Measurements from ENCODE around the gene CNTN1. TPM values are rescaled to one million over a fixed set of nuclear protein-coding genes. Genes with fewer than 3 reads are reported as not detected.

The CNTN1 gene
- total RNA-seq (ENCODE audit: unreplicated experiment): 0.46 TPM
- long read RNA-seq: 0 reads

- peak; percentile 77 for DNase-seq (ENCODE audit: low spot score)
- H3K27me3 Mint-ChIP-seq (ENCODE audit: unreplicated experiment): peaks cover 2% of the 10 kb centered on the region
- peaks cover 4% of the 10 kb centered on the region for H3K4me1 Mint-ChIP-seq (ENCODE audit: unreplicated experiment)
- H3K27ac Mint-ChIP-seq (ENCODE audit: unreplicated experiment): no peak within 1 kb of the TSS
- TF ChIP-seq, protein P1, sequence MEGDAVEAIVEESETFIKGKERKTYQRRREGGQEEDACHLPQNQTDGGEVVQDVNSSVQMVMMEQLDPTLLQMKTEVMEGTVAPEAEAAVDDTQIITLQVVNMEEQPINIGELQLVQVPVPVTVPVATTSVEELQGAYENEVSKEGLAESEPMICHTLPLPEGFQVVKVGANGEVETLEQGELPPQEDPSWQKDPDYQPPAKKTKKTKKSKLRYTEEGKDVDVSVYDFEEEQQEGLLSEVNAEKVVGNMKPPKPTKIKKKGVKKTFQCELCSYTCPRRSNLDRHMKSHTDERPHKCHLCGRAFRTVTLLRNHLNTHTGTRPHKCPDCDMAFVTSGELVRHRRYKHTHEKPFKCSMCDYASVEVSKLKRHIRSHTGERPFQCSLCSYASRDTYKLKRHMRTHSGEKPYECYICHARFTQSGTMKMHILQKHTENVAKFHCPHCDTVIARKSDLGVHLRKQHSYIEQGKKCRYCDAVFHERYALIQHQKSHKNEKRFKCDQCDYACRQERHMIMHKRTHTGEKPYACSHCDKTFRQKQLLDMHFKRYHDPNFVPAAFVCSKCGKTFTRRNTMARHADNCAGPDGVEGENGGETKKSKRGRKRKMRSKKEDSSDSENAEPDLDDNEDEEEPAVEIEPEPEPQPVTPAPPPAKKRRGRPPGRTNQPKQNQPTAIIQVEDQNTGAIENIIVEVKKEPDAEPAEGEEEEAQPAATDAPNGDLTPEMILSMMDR (IDR thresholded peaks at IDR 0.05; ENCODE audit: unreplicated experiment): no peak
- H3K36me3 Mint-ChIP-seq (ENCODE audit: low read depth, unreplicated experiment): no peaks in the 10 kb centered on the region
- peak within 1 kb of the TSS; percentile 90 for H3K4me3 Mint-ChIP-seq (ENCODE audit: unreplicated experiment)
- H3K9me3 Mint-ChIP-seq (ENCODE audit: unreplicated experiment): no peaks in the 10 kb centered on the region
Measured at GRCh38 chr12:40691913-40692764, at the start of gene CNTN1. CNTN1 (plus strand) TSS chr12:40692439.

GRCh38 chr12:40643506-40643905, 48.7 kb upstream of the CNTN1 start:
- Mint-ChIP-seq H3K27me3 (ENCODE audit: unreplicated experiment) (peaks cover 1% of the 10 kb centered on the region), H3K4me1 (ENCODE audit: unreplicated experiment) (no peaks in the 10 kb centered on the region), H3K27ac (ENCODE audit: unreplicated experiment) (no peak overlapping the region), H3K9me3 (ENCODE audit: unreplicated experiment) (no peaks in the 10 kb centered on the region), H3K36me3 (ENCODE audit: low read depth, unreplicated experiment) (peaks cover 3% of the 10 kb centered on the region), H3K4me3 (ENCODE audit: unreplicated experiment) (no peak overlapping the region)
- no peak for DNase-seq (ENCODE audit: low spot score)
- TF ChIP-seq, protein P1 (IDR thresholded peaks at IDR 0.05; ENCODE audit: unreplicated experiment): no peak

DNA sequence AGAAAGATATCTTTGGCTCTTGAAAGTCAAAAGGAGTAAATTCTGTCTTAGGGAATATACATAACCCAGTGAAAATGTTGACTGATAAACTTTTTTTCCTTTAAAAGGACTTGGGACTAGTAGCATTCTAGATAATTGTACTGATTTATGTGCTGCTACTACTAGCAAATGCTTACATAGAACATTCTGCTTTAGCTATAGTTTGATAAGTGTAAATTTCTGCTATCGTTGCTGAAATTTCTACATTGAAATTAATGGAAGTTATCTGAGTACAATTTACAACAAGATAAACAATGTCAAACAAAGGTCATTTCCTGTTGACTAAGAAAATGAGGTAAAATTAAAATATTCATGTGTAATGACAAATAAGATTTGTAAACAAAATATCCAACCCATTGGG, 48.3 kb upstream of the CNTN1 start:
- DNase-seq (ENCODE audit: low spot score): no peak
- Mint-ChIP-seq H3K9me3 (ENCODE audit: unreplicated experiment) (no peaks in the 10 kb centered on the region), H3K27ac (ENCODE audit: unreplicated experiment) (no peak overlapping the region), H3K4me3 (ENCODE audit: unreplicated experiment) (no peak overlapping the region), H3K4me1 (ENCODE audit: unreplicated experiment) (no peaks in the 10 kb centered on the region), H3K36me3 (ENCODE audit: low read depth, unreplicated experiment) (peaks cover 3% of the 10 kb centered on the region), H3K27me3 (ENCODE audit: unreplicated experiment) (no peaks in the 10 kb centered on the region)
- TF ChIP-seq, protein P1 (IDR thresholded peaks at IDR 0.05; ENCODE audit: unreplicated experiment): no peak

GRCh38 chr12:40644708-40645107, 47.5 kb upstream of the CNTN1 start:
- H3K4me1 Mint-ChIP-seq (ENCODE audit: unreplicated experiment): no peaks in the 10 kb centered on the region
- H3K27ac Mint-ChIP-seq (ENCODE audit: unreplicated experiment): no peak overlapping the region
- peaks cover 3% of the 10 kb centered on the region for H3K36me3 Mint-ChIP-seq (ENCODE audit: low read depth, unreplicated experiment)
- H3K27me3 Mint-ChIP-seq (ENCODE audit: unreplicated experiment): no peaks in the 10 kb centered on the region
- TF ChIP-seq, protein P1 (IDR thresholded peaks at IDR 0.05; ENCODE audit: unreplicated experiment): no peak
- DNase-seq (ENCODE audit: low spot score): no peak
- H3K4me3 Mint-ChIP-seq (ENCODE audit: unreplicated experiment): no peak overlapping the region
- H3K9me3 Mint-ChIP-seq (ENCODE audit: unreplicated experiment): no peaks in the 10 kb centered on the region

- Mint-ChIP-seq H3K4me1 (ENCODE audit: unreplicated experiment) (no peaks in the 10 kb centered on the region), H3K27ac (ENCODE audit: unreplicated experiment) (no peak overlapping the region), H3K4me3 (ENCODE audit: unreplicated experiment) (no peak overlapping the region), H3K36me3 (ENCODE audit: low read depth, unreplicated experiment) (peaks cover 3% of the 10 kb centered on the region), H3K27me3 (ENCODE audit: unreplicated experiment) (no peaks in the 10 kb centered on the region), H3K9me3 (ENCODE audit: unreplicated experiment) (no peaks in the 10 kb centered on the region)
- DNase-seq (ENCODE audit: low spot score): no peak
- TF ChIP-seq, protein P1 (IDR thresholded peaks at IDR 0.05; ENCODE audit: unreplicated experiment): no peak
Measured at GRCh38 chr12:40645361-40645760, 46.9 kb upstream of the CNTN1 start.

All from endothelial cell (in vitro differentiated cells).